HepG2 (cell line): ENCODE measurements around the gene PHLDB1. TPM values are rescaled to one million over a fixed set of nuclear protein-coding genes. Genes with fewer than 3 reads are reported as not detected.

ENCODE experiments used
- ATAC-seq: fragments of 200-7000 bp; cut with Tn5 transposase; 3 replicates; pipeline ENCODE4 v1.9.1; 2020; ENCODE audit warnings: mild to moderate bottlenecking, moderate library complexity
- BruUV-seq: library from RNA; stranded (reverse); fragments of 400-500 nt; replicated peaks from 2 replicates; lab custom pipeline; 2021; lab: Mats Ljungman, UMichigan
- CTCF ChIA-PET: fragments of 300-600 bp; formaldehyde crosslinking; extraction: SDS; loops from one replicate; lab custom pipeline; 2021; ENCODE audit warnings: low total read pairs, inconsistent platforms, low intra/inter-chr PET ratio; lab: Yijun Ruan, JAX
- POLR2A ChIA-PET: fragments of 350-600 bp; sonication (Branson Sonifier 250); formaldehyde crosslinking; loops from one replicate; lab custom pipeline; 2020; ENCODE audit warnings: antibody characterized with exemption, inconsistent platforms; lab: Yijun Ruan, JAX
- DNase-seq: peaks from one replicate; pipeline ENCODE4 v3.0.0-alpha.2; 2015; ENCODE audit warnings: low spot score
- FAIRE-seq: peaks from 3 replicates; lab custom pipeline; 2011; peaks lifted over from hg19 to GRCh38; lab: Jason Lieb, UNC
- H2AFZ ChIP-seq: one replicate; pipeline ENCODE4 v1.6.1; 2011; ENCODE audit warnings: low read length, inconsistent platforms
- H3K27ac ChIP-seq: fragments of 300-600 bp; 3 replicates; pipeline ENCODE4 v1.8.0; 2011; ENCODE audit warnings: mixed run types, mild to moderate bottlenecking, mixed read lengths, low read length, inconsistent platforms; ENCODE audit not compliant: insufficient read depth; ENCODE audit errors: extremely low read length
- H3K27me3 ChIP-seq, 2 experiments: fragments of 200-600 bp in 1 of 2; 2 replicates in 1 of 2; 3 replicates in 1 of 2; pipeline versions ENCODE4 v1.6.0 to v1.8.0; 2011; ENCODE audit warnings: low read length in 2 of 2, mild to moderate bottlenecking in 2 of 2, moderate library complexity in 2 of 2, inconsistent platforms in 1 of 2; ENCODE audit not compliant: insufficient read depth in 2 of 2, control insufficient read depth in 1 of 2
- H3K36me3 ChIP-seq, 2 experiments: fragments of 200-600 bp in 1 of 2; replicated peaks in 1 of 2; 2 replicates in 1 of 2; 3 replicates in 1 of 2; pipeline versions ENCODE4 v1.5.1 to v1.8.0; 2011; ENCODE audit warnings: low read length in 2 of 2, inconsistent platforms in 1 of 2; ENCODE audit not compliant: insufficient read depth in 2 of 2, control insufficient read depth in 1 of 2
- H3K4me1 ChIP-seq: 2 replicates; pipeline ENCODE4 v1.5.1; 2012; ENCODE audit warnings: low read length, inconsistent platforms; ENCODE audit not compliant: insufficient read depth
- H3K4me2 ChIP-seq: 2 replicates; pipeline ENCODE4 v1.6.0; 2011; ENCODE audit warnings: low read depth, low read length, inconsistent platforms
- H3K4me3 ChIP-seq, 3 experiments: fragments of 200-600 bp in 1 of 3; sonication (generic), shearing (Covaris generic) in 1 of 3; replicated peaks in 1 of 3; 2 replicates each; pipeline ENCODE4 v1.5.1; 2011 to 2016; ENCODE audit warnings: low read length in 3 of 3, inconsistent platforms in 2 of 3, low read depth in 2 of 3, mild to moderate bottlenecking in 2 of 3, control low read depth in 1 of 3, mixed read lengths in 1 of 3; ENCODE audit not compliant: insufficient read depth in 1 of 3
- H3K79me2 ChIP-seq: one replicate; pipeline ENCODE4 v1.6.1; 2011; ENCODE audit warnings: low read length, inconsistent platforms; ENCODE audit not compliant: insufficient read depth
- H3K9ac ChIP-seq: 2 replicates; pipeline ENCODE4 v1.6.0; 2011; ENCODE audit warnings: mild to moderate bottlenecking, low read depth, low read length, inconsistent platforms; ENCODE audit not compliant: insufficient read depth
- H3K9me3 ChIP-seq: 2 replicates; pipeline ENCODE4 v1.5.1; 2012; ENCODE audit warnings: mild to moderate bottlenecking, low read length
- H4K20me1 ChIP-seq: 2 replicates; pipeline ENCODE4 v1.6.0; 2011; ENCODE audit warnings: inconsistent platforms, mild to moderate bottlenecking, low read length, moderate library complexity; ENCODE audit not compliant: insufficient read depth
- KDM5A ChIP-seq: fragments of 200-600 bp; sonication (generic); IDR thresholded peaks from 2 replicates; pipeline ENCODE4 v1.7.0; 2018; ENCODE audit warnings: antibody characterized with exemption, mild to moderate bottlenecking, low read length, borderline replicate concordance
- LCORL ChIP-seq, 2 experiments: fragments of 450-650 bp in 1 of 2; sonication (generic) in 1 of 2; formaldehyde crosslinking in 1 of 2; IDR thresholded peaks; 2 replicates each; pipeline versions ENCODE4 v1.5.0 to v1.6.1; 2017 to 2020; ENCODE audit warnings: antibody characterized with exemption in 1 of 2, missing genetic modification reagents in 1 of 2
- MAFF ChIP-seq: IDR thresholded peaks from 2 replicates; pipeline ENCODE4 v1.6.1; 2011; ENCODE audit warnings: low read depth, low read length, improper control_type of control experiment
- MAFK ChIP-seq, 2 experiments: IDR thresholded peaks in 1 of 2; conservative IDR thresholded peaks in 1 of 2; 2 replicates each; pipeline ENCODE4 v1.6.1; 2011; ENCODE audit warnings: improper control_type of control experiment in 2 of 2, low read length in 2 of 2
- POLR2A ChIP-seq, 2 experiments: IDR thresholded peaks; 2 replicates each; pipeline ENCODE4 v1.6.1; 2011; ENCODE audit warnings: low read depth in 2 of 2, low read length in 2 of 2, mild to moderate bottlenecking in 1 of 2, moderate library complexity in 1 of 2; ENCODE audit not compliant: insufficient read depth in 1 of 2
- SAFB2 ChIP-seq: sonication (generic); formaldehyde crosslinking; IDR thresholded peaks from 2 replicates; pipeline ENCODE4 v1.5.1; 2020; ENCODE audit warnings: missing genetic modification reagents, low read depth, mild to moderate bottlenecking, borderline replicate concordance
- SAP130 ChIP-seq: IDR thresholded peaks from 2 replicates; pipeline ENCODE4 v1.6.1; 2016; ENCODE audit warnings: low read depth
- ZFY ChIP-seq: sonication (generic); formaldehyde crosslinking; IDR thresholded peaks from 2 replicates; pipeline ENCODE4 v1.4.0; 2020; ENCODE audit warnings: missing genetic modification reagents
- ZNF543 ChIP-seq: sonication (generic); formaldehyde crosslinking; IDR thresholded peaks from 2 replicates; pipeline ENCODE4 v1.4.0; 2020; ENCODE audit warnings: mild to moderate bottlenecking, missing genetic modification reagents
- WGBS: methylation state at CpG from one replicate; pipeline ENCODE4 v1.1.6; 2017; ENCODE audit warnings: low lambda C conversion rate; 5-methylcytosine and 5-hydroxymethylcytosine counted together
- in situ Hi-C: cut with HindIII; loops from 2 replicates; pipeline ENCODE4 v1.10.0; 2017; ENCODE audit warnings: low pct_unique_long_range_greater_than_20kb; ENCODE audit not compliant: extremely low pct_ligation_motif_present
- intact Hi-C: fragments of 100-400 bp; cut with micrococcal nuclease; formaldehyde crosslinking; loops from one replicate; pipeline ENCODE4 v1.10.0; 2022; ENCODE audit not compliant: unreplicated experiment
- polyA plus RNA-seq, 8 experiments: library from polyadenylated mRNA; depleted of rRNA in 3 of 8; stranded (reverse) in 7 of 8; unstranded in 1 of 8; fragments of >200 nt; fragmentation: Illumina TruSeq in 4 of 8; extraction: Trizol in 4 of 8; gene quantifications; 2 replicates each; pipeline versions ENCODE4 v1.2.1 to v1.2.3, GENCODE V29; 2011 to 2016; ENCODE audit warnings: low read depth in 4 of 8, missing spikeins in 1 of 8, mixed read lengths in 1 of 8; ENCODE audit not compliant: insufficient read depth in 1 of 8
- total RNA-seq, 5 experiments: library from RNA; depleted of rRNA; stranded (reverse); fragments of >200 nt; fragmentation: Illumina TruSeq; extraction: Trizol; gene quantifications; 2 replicates each; pipeline ENCODE4 v1.2.3, GENCODE V29; 2016; ENCODE audit warnings: low read depth in 1 of 5
- TF ChIP-seq, protein P1 (sequence below): sonication (generic); formaldehyde crosslinking; IDR thresholded peaks from 2 replicates; pipeline ENCODE4 v1.5.0; 2020; ENCODE audit warnings: mild to moderate bottlenecking, missing genetic modification reagents
- TF ChIP-seq, protein P2 (sequence below): sonication (generic); formaldehyde crosslinking; IDR thresholded peaks from 2 replicates; pipeline ENCODE4 v1.5.1; 2020; ENCODE audit warnings: mild to moderate bottlenecking, missing genetic modification reagents, moderate library complexity

Gene PHLDB1
- total and polyA plus RNA-seq, 2 of the 13 experiments (the other 11 are each of a cell fraction or from before 2014, with no cell fraction given) = 13.8 to 14.2 TPM

DNA sequence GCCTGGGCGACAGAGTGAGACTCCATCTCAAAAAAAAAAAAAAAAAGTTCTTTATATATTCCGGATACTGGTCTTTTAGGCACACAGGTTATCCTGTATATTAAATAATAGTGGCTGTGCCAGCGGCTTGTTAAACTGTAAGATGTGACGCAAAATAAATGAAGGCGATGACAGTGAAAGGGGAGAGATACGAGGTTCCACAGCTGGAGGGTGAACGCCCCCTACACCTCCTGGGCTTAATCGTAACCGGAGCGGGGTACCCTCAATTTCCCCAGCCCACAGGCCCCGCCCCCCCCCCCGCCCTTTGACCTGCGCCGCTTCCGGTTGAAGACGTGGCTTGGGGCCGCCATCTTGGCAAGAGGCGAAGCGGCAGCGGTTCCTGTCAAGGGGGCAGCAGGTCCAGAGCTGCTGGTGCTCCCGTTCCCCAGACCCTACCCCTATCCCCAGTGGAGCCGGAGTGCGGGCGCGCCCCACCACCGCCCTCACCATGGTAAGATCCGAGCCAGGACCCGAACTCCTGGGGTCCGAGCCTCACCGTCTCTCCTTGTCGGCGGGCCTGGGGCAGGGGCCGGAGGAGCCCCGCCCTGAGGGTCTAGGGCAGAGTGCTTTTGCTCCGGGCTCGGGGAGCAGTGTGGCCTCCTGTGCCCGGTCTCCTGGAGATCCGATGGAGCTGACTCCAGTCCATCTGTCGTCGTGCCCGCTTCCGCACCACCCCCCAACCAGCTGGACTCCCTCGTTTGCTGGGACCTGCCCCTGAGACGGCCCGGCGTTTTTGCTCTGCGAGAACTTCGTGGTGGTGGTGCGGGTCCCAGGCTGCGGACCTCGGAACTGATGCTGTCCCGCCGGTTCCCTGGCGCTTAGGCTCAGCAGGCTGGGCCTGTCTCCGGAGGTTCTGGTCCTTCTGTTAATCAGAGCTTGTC lies 35.1 kb upstream of the PHLDB1 start, which contains the start of gene ARCN1 (continued):
- TF ChIP-seq, protein P1, sequence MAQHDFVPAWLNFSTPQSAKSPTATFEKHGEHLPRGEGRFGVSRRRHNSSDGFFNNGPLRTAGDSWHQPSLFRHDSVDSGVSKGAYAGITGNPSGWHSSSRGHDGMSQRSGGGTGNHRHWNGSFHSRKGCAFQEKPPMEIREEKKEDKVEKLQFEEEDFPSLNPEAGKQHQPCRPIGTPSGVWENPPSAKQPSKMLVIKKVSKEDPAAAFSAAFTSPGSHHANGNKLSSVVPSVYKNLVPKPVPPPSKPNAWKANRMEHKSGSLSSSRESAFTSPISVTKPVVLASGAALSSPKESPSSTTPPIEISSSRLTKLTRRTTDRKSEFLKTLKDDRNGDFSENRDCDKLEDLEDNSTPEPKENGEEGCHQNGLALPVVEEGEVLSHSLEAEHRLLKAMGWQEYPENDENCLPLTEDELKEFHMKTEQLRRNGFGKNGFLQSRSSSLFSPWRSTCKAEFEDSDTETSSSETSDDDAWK (CRISPR knock-in tag) = no peak

DNA sequence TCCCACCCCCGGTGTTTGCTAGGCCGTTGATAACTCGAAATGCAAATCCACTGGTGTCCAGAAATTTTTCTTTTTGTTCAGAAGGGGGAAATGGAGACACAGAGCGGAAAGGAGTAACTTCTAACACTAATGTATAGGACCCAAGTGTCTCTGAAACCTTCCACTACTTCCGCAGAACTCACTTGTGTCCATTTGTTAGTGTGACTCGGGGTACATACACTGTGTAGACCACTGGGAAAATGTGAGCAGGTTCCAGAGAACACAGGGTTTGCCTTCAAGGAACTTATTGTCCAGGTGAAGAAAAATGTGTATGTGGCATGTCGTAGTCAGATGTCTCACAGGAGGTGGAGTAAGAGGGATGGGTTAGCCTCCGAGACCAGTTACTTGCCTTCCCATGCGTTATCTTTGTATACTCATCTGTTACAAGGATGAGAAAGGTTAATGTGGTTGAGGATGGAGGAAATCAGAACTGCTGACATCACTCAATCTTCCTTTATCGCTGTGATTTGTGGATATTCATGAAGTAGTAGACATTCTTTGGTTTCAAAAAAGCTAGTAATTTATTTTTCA lies 34.3 kb upstream of the PHLDB1 start:
- no peak for FAIRE-seq
- in situ Hi-C loops = no loop called here
- Histone ChIP-seq H2AFZ (no peak overlapping the region), H3K4me3 (peak overlapping the region; percentile 68 to 97 (median 94)), H3K27ac (peak overlapping the region; percentile 95), H3K79me2 (peaks cover 58% of the 10 kb centered on the region), H3K9me3 (no peaks in the 10 kb centered on the region), H3K4me2 (peak overlapping the region; percentile 83), H3K27me3 (no peaks in the 10 kb centered on the region; a peak in 1 of 5 replicates), H4K20me1 (peaks cover 45% of the 10 kb centered on the region), H3K4me1 (peaks cover 57% of the 10 kb centered on the region), H3K36me3 (peaks cover 0 to 7% of the 10 kb centered on the region in 2 experiments; a peak in 3 of 5 replicates), H3K9ac (peak overlapping the region; percentile 100)
- TF ChIP-seq LCORL (IDR thresholded peaks at IDR 0.05) (no peak), LCORL (CRISPR knock-in tag; IDR thresholded peaks at IDR 0.05) (0 out of 2 replicates have a peak, but pooled peaks have one; percentile 8), SAFB2 (CRISPR knock-in tag) (no peak), ZFY (CRISPR knock-in tag) (no peak), POLR2A (IDR thresholded peaks at IDR 0.05; ENCODE audit: insufficient read depth in 1 of 2, low read depth in 2 of 2, low read length in 2 of 2) (peak in 1 of 2 experiments; percentile 30; a peak in 1 of 4 replicates), MAFK (conservative IDR thresholded peaks at IDR 0.05 in 1 of 2, IDR thresholded peaks at IDR 0.05 in 1 of 2; ENCODE audit: low read length in 2 of 2) (peak; percentile 58 to 76), MAFF (peak; percentile 64), ZNF543 (0 out of 2 replicates have a peak, but pooled peaks have one; percentile 17), KDM5A (0 out of 2 replicates have a peak, but pooled peaks have one; percentile 40), SAP130 (CRISPR knock-in tag) (peak; percentile 42; the same call in 1 of the 2 replicates)
- TF ChIP-seq, protein P2, sequence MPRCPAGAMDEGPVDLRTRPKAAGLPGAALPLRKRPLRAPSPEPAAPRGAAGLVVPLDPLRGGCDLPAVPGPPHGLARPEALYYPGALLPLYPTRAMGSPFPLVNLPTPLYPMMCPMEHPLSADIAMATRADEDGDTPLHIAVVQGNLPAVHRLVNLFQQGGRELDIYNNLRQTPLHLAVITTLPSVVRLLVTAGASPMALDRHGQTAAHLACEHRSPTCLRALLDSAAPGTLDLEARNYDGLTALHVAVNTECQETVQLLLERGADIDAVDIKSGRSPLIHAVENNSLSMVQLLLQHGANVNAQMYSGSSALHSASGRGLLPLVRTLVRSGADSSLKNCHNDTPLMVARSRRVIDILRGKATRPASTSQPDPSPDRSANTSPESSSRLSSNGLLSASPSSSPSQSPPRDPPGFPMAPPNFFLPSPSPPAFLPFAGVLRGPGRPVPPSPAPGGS (CRISPR knock-in tag) = no peak
- no TSS peak for BruUV-seq
- CTCF ChIA-PET = no interaction called here
- ATAC-seq = peak; percentile 57
- POLR2A ChIA-PET = interaction anchor here (0.8 to 2.7 kb wide), 6 partner anchors 32 to 803 kb away, joined by 3 to 17 read pairs (median 5); partner anchors contain the start of genes PHLDB1 and TMEM25
- intact Hi-C loops = loop anchor here (5.0 kb wide), 1 partner anchor 34 kb away; the partner anchor contains the start of gene PHLDB1
- peak; percentile 27 for DNase-seq
- WGBS = 0% methylated on average over 10 of the region's 10 CpGs
